ENCODE data around the gene LAYN. TPM values are rescaled to one million over a fixed set of nuclear protein-coding genes. Genes with fewer than 3 reads are reported as not detected.
A peak's percentile ranks its signal among the peaks of the same experiment; 100 is the strongest.

Gene LAYN
- total and polyA plus RNA-seq, 2 experiments from 2014 or later: 7.7 to 12.6 TPM

DNA sequence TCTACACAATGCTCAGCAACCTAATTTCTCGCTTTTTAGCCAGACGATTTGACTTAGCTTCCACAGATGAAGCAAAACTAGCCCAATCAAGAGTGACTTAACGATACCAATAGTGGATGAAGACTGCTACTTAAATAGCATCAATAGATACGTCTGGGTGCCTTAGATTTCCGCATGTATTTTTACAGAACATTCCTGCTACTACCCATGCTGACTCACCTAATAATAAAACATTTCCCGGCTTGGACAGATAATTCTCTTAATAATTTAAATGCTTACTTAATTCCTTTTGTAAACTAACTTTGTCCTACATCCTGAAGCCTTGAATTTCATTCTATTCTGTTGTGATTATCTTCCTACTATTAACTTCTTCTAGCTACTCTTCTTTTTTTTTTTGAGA, 5.2 kb upstream of the LAYN start:
- Histone ChIP-seq H3K4me3 (no peak overlapping the region), H3K4me2 (no peak overlapping the region), H4K20me1 (ENCODE audit: insufficient read depth, poor library complexity, severe bottlenecking) (no peaks in the 10 kb centered on the region), H2AFZ (no peak overlapping the region), H3K36me3 (replicated peaks; ENCODE audit: insufficient read depth, low read depth) (no peaks in the 10 kb centered on the region), H3K9me2 (replicated peaks; ENCODE audit: insufficient read depth) (no peaks in the 10 kb centered on the region), H3K9me3 (ENCODE audit: low read depth) (no peaks in the 10 kb centered on the region), H3K27me3 (peaks cover 8% of the 10 kb centered on the region), H3K27ac (no peak overlapping the region), H3K4me1 (ENCODE audit: insufficient read depth) (peaks cover 8% of the 10 kb centered on the region), H3K79me2 (no peaks in the 10 kb centered on the region)
- DNase-seq (ENCODE audit: low spot score): no peak
- WGBS (ENCODE audit: low lambda C conversion rate, missing lambda C conversion rate): 75% methylated on average over 6 of the region's 6 CpGs
- TF ChIP-seq EZH2phosphoT487 (IDR thresholded peaks at IDR 0.05; ENCODE audit: low read depth, severe bottlenecking, unreplicated experiment) (no peak), EZH2 (IDR thresholded peaks at IDR 0.05; ENCODE audit: borderline replicate concordance) (no peak)
- TF ChIP-seq, protein P1, sequence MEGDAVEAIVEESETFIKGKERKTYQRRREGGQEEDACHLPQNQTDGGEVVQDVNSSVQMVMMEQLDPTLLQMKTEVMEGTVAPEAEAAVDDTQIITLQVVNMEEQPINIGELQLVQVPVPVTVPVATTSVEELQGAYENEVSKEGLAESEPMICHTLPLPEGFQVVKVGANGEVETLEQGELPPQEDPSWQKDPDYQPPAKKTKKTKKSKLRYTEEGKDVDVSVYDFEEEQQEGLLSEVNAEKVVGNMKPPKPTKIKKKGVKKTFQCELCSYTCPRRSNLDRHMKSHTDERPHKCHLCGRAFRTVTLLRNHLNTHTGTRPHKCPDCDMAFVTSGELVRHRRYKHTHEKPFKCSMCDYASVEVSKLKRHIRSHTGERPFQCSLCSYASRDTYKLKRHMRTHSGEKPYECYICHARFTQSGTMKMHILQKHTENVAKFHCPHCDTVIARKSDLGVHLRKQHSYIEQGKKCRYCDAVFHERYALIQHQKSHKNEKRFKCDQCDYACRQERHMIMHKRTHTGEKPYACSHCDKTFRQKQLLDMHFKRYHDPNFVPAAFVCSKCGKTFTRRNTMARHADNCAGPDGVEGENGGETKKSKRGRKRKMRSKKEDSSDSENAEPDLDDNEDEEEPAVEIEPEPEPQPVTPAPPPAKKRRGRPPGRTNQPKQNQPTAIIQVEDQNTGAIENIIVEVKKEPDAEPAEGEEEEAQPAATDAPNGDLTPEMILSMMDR (IDR thresholded peaks at IDR 0.05; ENCODE audit: poor library complexity): no peak

DNA sequence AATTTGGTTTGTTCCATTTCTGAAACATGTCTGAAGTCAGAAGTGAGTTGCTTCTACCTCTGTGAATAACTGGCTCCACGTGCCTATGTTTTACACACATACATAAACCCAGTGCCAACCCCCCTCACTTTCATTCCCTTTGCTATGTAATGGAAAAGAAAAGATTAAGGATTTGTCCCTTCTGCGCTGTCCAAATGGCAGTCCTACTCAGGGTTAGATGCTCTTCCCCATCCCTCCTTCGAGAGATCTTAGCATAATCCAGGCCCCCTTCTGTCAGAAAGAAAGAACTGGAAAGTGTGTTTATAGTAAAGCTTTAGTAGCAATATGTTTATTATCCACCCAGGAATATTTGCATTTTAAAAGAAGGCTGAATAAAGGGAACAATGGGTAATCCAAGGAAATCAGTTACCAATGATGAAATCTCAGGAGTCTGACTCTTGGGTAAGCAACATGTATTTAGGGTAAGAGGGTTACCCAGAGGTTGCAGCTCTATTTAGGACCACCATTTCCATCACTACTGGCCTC, 3.1 kb upstream of the LAYN start:
- no peak for DNase-seq (ENCODE audit: low spot score)
- Histone ChIP-seq H3K9me3 (ENCODE audit: low read depth) (no peaks in the 10 kb centered on the region), H3K4me1 (ENCODE audit: insufficient read depth) (peaks cover 13% of the 10 kb centered on the region), H3K27me3 (peaks cover 25% of the 10 kb centered on the region), H3K36me3 (replicated peaks; ENCODE audit: insufficient read depth, low read depth) (no peaks in the 10 kb centered on the region), H2AFZ (no peak overlapping the region), H3K9me2 (replicated peaks; ENCODE audit: insufficient read depth) (no peaks in the 10 kb centered on the region), H3K4me2 (no peak overlapping the region), H4K20me1 (ENCODE audit: insufficient read depth, poor library complexity, severe bottlenecking) (no peaks in the 10 kb centered on the region), H3K27ac (no peak overlapping the region), H3K4me3 (no peak overlapping the region), H3K79me2 (no peaks in the 10 kb centered on the region)
- 66% methylated on average over 3 of the region's 3 CpGs for WGBS (ENCODE audit: low lambda C conversion rate, missing lambda C conversion rate)
- TF ChIP-seq EZH2 (IDR thresholded peaks at IDR 0.05; ENCODE audit: borderline replicate concordance) (no peak), EZH2phosphoT487 (IDR thresholded peaks at IDR 0.05; ENCODE audit: low read depth, severe bottlenecking, unreplicated experiment) (no peak)
- TF ChIP-seq, protein P1 (IDR thresholded peaks at IDR 0.05; ENCODE audit: poor library complexity): no peak

DNA sequence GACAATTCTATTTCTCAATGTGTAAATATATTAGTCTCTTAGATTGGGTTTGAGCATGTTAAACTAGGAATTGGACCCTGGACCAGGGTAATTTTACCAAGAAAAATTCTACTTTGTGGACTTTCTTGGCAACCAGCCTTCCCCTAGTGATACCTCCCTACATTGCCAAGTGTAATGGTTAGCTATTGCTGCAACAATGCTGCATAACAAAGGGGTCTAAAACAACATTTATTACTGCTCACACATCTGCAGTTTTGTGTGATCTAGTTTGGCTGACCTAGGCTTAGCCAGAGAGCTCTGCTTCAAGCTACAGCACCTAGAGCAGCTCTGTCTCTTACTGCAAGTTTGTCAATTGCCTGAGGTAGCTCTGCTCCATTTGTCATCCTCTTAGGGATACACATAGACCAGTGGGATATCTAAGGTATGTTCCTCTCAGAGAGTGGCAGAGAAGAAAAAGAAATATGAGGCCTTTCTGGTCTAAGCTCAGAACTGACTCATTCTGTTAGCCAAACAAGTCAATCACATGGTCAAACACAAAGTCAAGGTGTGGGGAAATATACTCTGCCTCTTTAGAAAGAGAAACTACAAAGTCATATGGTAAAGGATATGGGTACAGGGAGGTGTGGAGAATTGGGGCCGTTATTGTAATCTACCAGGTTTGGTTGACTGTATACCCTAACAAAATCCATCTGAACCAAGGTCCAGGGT, 2.0 kb upstream of the LAYN start:
- H2AFZ ChIP-seq: no peak overlapping the region
- TF ChIP-seq, protein P1 (IDR thresholded peaks at IDR 0.05; ENCODE audit: poor library complexity): no peak
- TF ChIP-seq EZH2 (IDR thresholded peaks at IDR 0.05; ENCODE audit: borderline replicate concordance) (no peak), EZH2phosphoT487 (IDR thresholded peaks at IDR 0.05; ENCODE audit: low read depth, severe bottlenecking, unreplicated experiment) (no peak)
- no peak overlapping the region for H3K4me2 ChIP-seq
- H3K27ac ChIP-seq: no peak overlapping the region
- no peaks in the 10 kb centered on the region for H3K36me3 ChIP-seq (replicated peaks; ENCODE audit: insufficient read depth, low read depth)
- peaks cover 34% of the 10 kb centered on the region for H3K27me3 ChIP-seq
- 96% methylated on average over 1 of the region's 1 CpG for WGBS (ENCODE audit: low lambda C conversion rate, missing lambda C conversion rate)
- DNase-seq (ENCODE audit: low spot score): peak; percentile 25
- no peaks in the 10 kb centered on the region for H3K9me3 ChIP-seq (ENCODE audit: low read depth)
- no peak overlapping the region for H3K4me3 ChIP-seq
- no peaks in the 10 kb centered on the region for H3K79me2 ChIP-seq
- no peaks in the 10 kb centered on the region for H4K20me1 ChIP-seq (ENCODE audit: insufficient read depth, poor library complexity, severe bottlenecking)
- peaks cover 13% of the 10 kb centered on the region for H3K4me1 ChIP-seq (ENCODE audit: insufficient read depth)
- no peaks in the 10 kb centered on the region for H3K9me2 ChIP-seq (replicated peaks; ENCODE audit: insufficient read depth)
